ENCODE measurements around the gene KLHL22. TPM values are rescaled to one million over a fixed set of nuclear protein-coding genes. Genes with fewer than 3 reads are reported as not detected.
"Not testable (repeated sequence)": the region's sequence is repeated elsewhere in the genome, so short reads cannot be mapped to it uniquely, and the experiment has no call there.

The KLHL22 gene
- total and polyA plus RNA-seq, 2 donors (not counting 1 experiment from before 2014, with no cell fraction given), result 17.4 to 35.3 TPM

DNA sequence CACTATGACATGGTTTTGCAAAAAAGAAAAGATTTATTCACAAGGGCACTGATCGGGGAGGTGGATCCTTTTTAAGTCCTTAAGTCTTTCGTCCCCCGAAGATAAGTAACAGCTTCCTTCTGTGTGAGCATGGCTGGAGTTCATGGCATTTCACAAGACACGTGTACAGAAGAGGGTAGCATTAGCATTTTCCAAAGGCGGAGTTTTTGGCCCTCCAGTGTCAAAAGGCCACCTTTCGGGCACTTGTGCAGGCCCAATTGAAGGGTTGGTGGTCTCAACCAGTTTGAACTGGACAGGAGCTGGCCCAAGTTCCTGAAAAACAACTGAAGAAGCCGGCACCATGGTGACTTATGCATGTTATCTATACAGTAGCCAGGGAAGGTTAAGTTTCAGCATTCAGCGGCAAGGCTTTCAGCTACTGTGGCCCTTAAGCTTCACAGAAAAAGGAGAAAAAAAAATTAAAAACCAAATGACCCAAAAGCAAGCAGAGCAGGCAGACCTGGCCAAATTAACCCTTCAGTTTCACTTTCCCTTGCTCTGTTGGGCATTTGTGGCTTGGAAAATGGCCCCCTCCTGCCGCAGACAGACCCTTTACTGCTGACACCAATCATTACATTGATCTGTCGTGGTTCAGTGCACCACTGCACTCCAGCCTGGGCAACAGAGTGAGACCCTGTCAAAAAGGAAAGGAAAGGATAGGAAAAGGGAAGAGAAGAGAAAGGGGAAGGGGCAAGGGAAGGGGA lies 83.0 kb downstream of the KLHL22 start:
- Histone ChIP-seq H3K4me1 (ENCODE audit: control insufficient read depth, extremely low read depth, insufficient read depth, low read length) (no peaks in the 10 kb centered on the region), H3K79me2 (ENCODE audit: control insufficient read depth, insufficient read depth, low read length) (no peaks in the 10 kb centered on the region), H3K36me3 (ENCODE audit: control insufficient read depth, insufficient read depth, low read length) (no peaks in the 10 kb centered on the region), H3K4me3 (replicated peaks in 1 of 4; ENCODE audit: control extremely low read depth in 1 of 4, insufficient read depth in 1 of 4, low read depth in 3 of 4, low read length in 4 of 4) (no peak overlapping the region), H2AFZ (ENCODE audit: low read length) (no peak overlapping the region), H3K27ac (ENCODE audit: insufficient read depth, low read length) (no peak overlapping the region), H4K20me1 (ENCODE audit: control insufficient read depth, extremely low read depth, insufficient read depth, low read length) (no peaks in the 10 kb centered on the region), H3K9ac (ENCODE audit: insufficient read depth, low read length) (no peak overlapping the region), H3K27me3 (ENCODE audit: control insufficient read depth, insufficient read depth, low read length) (no peaks in the 10 kb centered on the region), H3K9me3 (ENCODE audit: control insufficient read depth, insufficient read depth, low read depth, low read length) (no peaks in the 10 kb centered on the region), H3K4me2 (ENCODE audit: extremely low read depth, insufficient read depth, low read length) (no peak overlapping the region)
- no peak for TF ChIP-seq EZH2 (IDR thresholded peaks at IDR 0.05; ENCODE audit: low read length, missing control alignments)
- TF ChIP-seq, protein P1, sequence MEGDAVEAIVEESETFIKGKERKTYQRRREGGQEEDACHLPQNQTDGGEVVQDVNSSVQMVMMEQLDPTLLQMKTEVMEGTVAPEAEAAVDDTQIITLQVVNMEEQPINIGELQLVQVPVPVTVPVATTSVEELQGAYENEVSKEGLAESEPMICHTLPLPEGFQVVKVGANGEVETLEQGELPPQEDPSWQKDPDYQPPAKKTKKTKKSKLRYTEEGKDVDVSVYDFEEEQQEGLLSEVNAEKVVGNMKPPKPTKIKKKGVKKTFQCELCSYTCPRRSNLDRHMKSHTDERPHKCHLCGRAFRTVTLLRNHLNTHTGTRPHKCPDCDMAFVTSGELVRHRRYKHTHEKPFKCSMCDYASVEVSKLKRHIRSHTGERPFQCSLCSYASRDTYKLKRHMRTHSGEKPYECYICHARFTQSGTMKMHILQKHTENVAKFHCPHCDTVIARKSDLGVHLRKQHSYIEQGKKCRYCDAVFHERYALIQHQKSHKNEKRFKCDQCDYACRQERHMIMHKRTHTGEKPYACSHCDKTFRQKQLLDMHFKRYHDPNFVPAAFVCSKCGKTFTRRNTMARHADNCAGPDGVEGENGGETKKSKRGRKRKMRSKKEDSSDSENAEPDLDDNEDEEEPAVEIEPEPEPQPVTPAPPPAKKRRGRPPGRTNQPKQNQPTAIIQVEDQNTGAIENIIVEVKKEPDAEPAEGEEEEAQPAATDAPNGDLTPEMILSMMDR (conservative IDR thresholded peaks at IDR 0.05 in 1 of 2, IDR thresholded peaks at IDR 0.05 in 1 of 2; ENCODE audit: low read depth in 1 of 2, low read length in 2 of 2), result no peak
- no peak for DNase-seq (ENCODE audit: low read depth in 2 of 2)

DNA sequence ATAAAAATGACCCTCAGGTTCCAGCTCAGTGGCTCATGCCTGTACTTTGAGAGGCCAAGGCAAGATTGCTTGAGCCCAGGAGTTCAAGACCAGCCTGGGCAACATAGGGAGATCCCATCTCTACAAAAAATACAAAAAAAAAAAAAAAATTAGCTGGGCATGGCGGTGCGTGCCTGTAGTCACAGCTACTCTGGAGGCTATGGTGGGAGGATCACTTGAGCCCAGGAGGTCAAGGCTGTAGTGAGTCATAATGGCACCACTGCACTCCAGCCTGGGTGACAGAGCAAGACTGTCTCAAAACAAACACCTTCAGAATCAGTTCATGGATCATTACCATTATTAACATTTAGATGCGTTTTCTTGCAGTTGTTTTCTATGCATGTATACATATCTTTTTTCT lies 86.2 kb downstream of the KLHL22 start:
- H4K20me1 ChIP-seq (ENCODE audit: control insufficient read depth, extremely low read depth, insufficient read depth, low read length); DNase-seq (ENCODE audit: low read depth in 2 of 2); H3K27ac ChIP-seq (ENCODE audit: insufficient read depth, low read length); H3K4me1 ChIP-seq (ENCODE audit: control insufficient read depth, extremely low read depth, insufficient read depth, low read length); H3K79me2 ChIP-seq (ENCODE audit: control insufficient read depth, insufficient read depth, low read length); H3K27me3 ChIP-seq (ENCODE audit: control insufficient read depth, insufficient read depth, low read length); H3K4me2 ChIP-seq (ENCODE audit: extremely low read depth, insufficient read depth, low read length); H3K4me3 ChIP-seq (replicated peaks in 1 of 4; ENCODE audit: control extremely low read depth in 1 of 4, insufficient read depth in 1 of 4, low read depth in 3 of 4, low read length in 4 of 4); H2AFZ ChIP-seq (ENCODE audit: low read length); H3K9me3 ChIP-seq (ENCODE audit: control insufficient read depth, insufficient read depth, low read depth, low read length); H3K9ac ChIP-seq (ENCODE audit: insufficient read depth, low read length); H3K36me3 ChIP-seq (ENCODE audit: control insufficient read depth, insufficient read depth, low read length): not testable (repeated sequence)

DNA sequence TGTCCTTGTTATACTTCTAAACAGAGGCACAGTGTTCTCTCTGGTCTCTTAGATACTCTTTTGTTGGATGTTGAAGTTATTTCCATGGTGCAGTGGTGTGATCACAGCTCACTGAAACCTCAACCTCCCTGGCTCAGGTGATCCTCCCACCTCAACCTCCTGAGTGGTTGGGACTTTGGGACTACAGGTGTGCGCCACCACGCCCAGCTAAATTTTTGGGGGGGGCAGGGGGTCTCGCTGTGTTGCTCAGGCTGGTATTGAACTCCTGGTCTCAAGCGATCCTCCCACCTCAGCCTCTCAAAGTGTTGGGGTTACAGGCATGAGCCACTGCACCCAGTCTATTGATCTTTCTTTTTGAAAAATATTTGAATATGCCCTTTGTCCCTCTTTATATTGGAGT lies 86.7 kb downstream of the KLHL22 start:
- H3K4me1 ChIP-seq (ENCODE audit: control insufficient read depth, extremely low read depth, insufficient read depth, low read length), result no peaks in the 10 kb centered on the region
- H3K79me2 ChIP-seq (ENCODE audit: control insufficient read depth, insufficient read depth, low read length), result no peaks in the 10 kb centered on the region
- H3K36me3 ChIP-seq (ENCODE audit: control insufficient read depth, insufficient read depth, low read length), result peaks cover 9% of the 10 kb centered on the region
- no peaks in the 10 kb centered on the region for H3K27me3 ChIP-seq (ENCODE audit: control insufficient read depth, insufficient read depth, low read length)
- no peak for DNase-seq (ENCODE audit: low read depth in 2 of 2)
- no peak overlapping the region for H3K9ac ChIP-seq (ENCODE audit: insufficient read depth, low read length)
- H4K20me1 ChIP-seq (ENCODE audit: control insufficient read depth, extremely low read depth, insufficient read depth, low read length), result no peaks in the 10 kb centered on the region
- no peak overlapping the region for H2AFZ ChIP-seq (ENCODE audit: low read length)
- no peak overlapping the region for H3K4me2 ChIP-seq (ENCODE audit: extremely low read depth, insufficient read depth, low read length)
- H3K4me3 ChIP-seq (replicated peaks in 1 of 4; ENCODE audit: control extremely low read depth in 1 of 4, insufficient read depth in 1 of 4, low read depth in 3 of 4, low read length in 4 of 4), result no peak overlapping the region
- no peaks in the 10 kb centered on the region for H3K9me3 ChIP-seq (ENCODE audit: control insufficient read depth, insufficient read depth, low read depth, low read length)
- no peak for TF ChIP-seq EZH2 (IDR thresholded peaks at IDR 0.05; ENCODE audit: low read length, missing control alignments)
- TF ChIP-seq, protein P1 (conservative IDR thresholded peaks at IDR 0.05 in 1 of 2, IDR thresholded peaks at IDR 0.05 in 1 of 2; ENCODE audit: low read depth in 1 of 2, low read length in 2 of 2), result no peak
- no peak overlapping the region for H3K27ac ChIP-seq (ENCODE audit: insufficient read depth, low read length)
